Astrocyte of the spinal cord (primary cell): Measurements from ENCODE around the gene ZDHHC17.

ENCODE experiments used
- DNase-seq: peaks from one replicate; pipeline ENCODE4 v3.0.0; 2011; ENCODE audit warnings: low read depth, low spot score
- H3K4me3 ChIP-seq: 2 replicates; pipeline ENCODE4 v1.5.1; 2011; ENCODE audit warnings: low read depth, mild to moderate bottlenecking, low read length, moderate library complexity
- in situ Hi-C: cut with HindIII; loops from 2 replicates; pipeline ENCODE4 v1.10.0; 2017; ENCODE audit warnings: low sequenced_read_pairs
- TF ChIP-seq, protein P1 (sequence below): IDR thresholded peaks from 2 replicates; pipeline ENCODE4 v1.5.1; 2012; ENCODE audit warnings: low read depth, mild to moderate bottlenecking, low read length, inconsistent platforms

ZDHHC17 gene

GRCh38 chr12:76863005-76863670 lies 99.2 kb downstream of the ZDHHC17 start:
- DNase-seq, result peak; percentile 73
- in situ Hi-C loops, result no loop called here
- TF ChIP-seq, protein P1, sequence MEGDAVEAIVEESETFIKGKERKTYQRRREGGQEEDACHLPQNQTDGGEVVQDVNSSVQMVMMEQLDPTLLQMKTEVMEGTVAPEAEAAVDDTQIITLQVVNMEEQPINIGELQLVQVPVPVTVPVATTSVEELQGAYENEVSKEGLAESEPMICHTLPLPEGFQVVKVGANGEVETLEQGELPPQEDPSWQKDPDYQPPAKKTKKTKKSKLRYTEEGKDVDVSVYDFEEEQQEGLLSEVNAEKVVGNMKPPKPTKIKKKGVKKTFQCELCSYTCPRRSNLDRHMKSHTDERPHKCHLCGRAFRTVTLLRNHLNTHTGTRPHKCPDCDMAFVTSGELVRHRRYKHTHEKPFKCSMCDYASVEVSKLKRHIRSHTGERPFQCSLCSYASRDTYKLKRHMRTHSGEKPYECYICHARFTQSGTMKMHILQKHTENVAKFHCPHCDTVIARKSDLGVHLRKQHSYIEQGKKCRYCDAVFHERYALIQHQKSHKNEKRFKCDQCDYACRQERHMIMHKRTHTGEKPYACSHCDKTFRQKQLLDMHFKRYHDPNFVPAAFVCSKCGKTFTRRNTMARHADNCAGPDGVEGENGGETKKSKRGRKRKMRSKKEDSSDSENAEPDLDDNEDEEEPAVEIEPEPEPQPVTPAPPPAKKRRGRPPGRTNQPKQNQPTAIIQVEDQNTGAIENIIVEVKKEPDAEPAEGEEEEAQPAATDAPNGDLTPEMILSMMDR, result no peak
- H3K4me3 ChIP-seq, result no peak overlapping the region

DNA sequence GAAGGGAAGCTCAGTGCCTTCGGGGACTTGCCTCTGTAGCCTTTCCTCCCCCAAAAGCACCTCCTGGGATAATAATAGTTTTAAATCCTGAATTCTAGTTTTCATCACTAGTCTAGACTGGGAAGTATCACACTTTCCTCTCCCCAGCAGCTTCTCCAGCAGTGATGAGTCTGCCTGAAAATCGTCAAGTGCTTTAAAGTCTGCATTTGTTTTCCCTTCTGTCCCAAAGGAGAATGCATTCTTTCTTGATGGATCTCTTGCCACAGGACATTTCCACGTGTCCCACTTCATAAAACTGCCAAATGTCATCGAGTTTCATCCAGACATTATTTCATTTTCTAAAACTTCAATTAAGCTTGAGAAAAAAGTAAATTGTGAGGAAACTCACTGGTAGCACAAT lies 99.9 kb downstream of the ZDHHC17 start:
- no peak for DNase-seq
- H3K4me3 ChIP-seq, result no peak overlapping the region
- in situ Hi-C loops, result no loop called here
- TF ChIP-seq, protein P1, result no peak

DNA sequence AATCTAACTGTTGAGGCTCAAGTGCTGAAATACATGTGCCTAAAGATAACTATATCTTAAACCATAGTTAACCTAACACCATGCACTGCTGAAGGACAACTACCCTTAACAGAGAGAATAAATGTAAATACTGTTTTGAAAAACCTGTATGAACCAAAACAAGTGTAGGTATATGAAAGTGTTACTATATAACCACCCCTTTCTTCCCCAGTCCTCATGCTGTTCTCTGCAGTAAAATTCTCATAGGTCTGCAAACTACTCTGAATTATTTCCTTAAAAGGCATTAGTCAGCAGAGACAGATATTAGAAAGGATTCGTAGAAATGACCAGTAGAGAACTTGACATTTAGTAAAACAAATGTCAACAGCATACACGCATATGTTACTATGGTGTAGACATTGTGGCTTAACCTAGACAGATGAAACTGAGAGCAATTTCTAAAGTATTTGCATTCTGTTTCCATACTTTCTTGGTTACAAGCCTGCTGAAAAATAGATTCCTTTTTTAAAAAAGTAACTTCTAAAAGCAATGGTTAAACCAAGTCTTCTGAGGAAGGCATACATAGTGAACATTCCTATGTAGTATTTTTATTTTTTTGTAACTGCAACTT lies 101.0 kb downstream of the ZDHHC17 start:
- no peak overlapping the region for H3K4me3 ChIP-seq
- TF ChIP-seq, protein P1, result no peak
- peak; percentile 29 for DNase-seq
- in situ Hi-C loops, result no loop called here

DNA sequence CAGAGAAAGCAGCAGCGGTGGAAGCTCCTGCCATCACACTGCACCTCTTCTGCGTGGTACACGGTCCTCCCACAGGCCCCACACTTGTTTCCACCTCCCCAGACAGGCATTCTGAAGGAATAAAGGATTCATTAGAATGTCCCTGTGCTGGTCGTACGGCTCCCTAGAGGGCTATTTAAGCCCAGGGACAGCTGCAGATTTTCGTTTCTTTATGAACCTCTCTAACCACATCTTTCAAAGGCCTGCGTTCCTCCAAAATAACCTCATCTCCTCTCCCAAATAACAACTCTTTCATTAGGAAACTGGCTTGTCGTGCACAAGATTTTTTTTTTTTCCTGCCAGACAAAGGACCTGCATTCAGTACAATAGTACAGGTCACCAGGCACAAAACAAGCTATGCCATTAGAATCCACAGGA lies 102.2 kb downstream of the ZDHHC17 start:
- TF ChIP-seq, protein P1, result no peak
- H3K4me3 ChIP-seq, result no peak overlapping the region
- peak; percentile 47 for DNase-seq
- in situ Hi-C loops, result no loop called here

GRCh38 chr12:76866726-76867125 lies 102.8 kb downstream of the ZDHHC17 start:
- DNase-seq, result peak; percentile 74
- in situ Hi-C loops, result no loop called here
- TF ChIP-seq, protein P1, result no peak
- no peak overlapping the region for H3K4me3 ChIP-seq

GRCh38 chr12:76871082-76871481 lies 107.2 kb downstream of the ZDHHC17 start:
- DNase-seq, result no peak
- in situ Hi-C loops, result no loop called here
- no peak overlapping the region for H3K4me3 ChIP-seq
- TF ChIP-seq, protein P1, result no peak
